Panc1 (cell line): ENCODE results near the gene KRT76. TPM values are rescaled to one million over a fixed set of nuclear protein-coding genes. Genes with fewer than 3 reads are reported as not detected.

Source experiments
- ATAC-seq: fragments of 200-7000 bp; cut with Tn5 transposase; 2 replicates; pipeline ENCODE4 v1.9.1; 2020; ENCODE audit warnings: mild to moderate bottlenecking, moderate library complexity
- BruUV-seq: library from RNA; stranded (reverse); fragments of 400-500 nt; replicated peaks from 2 replicates; lab custom pipeline; 2021; lab: Mats Ljungman, UMichigan
- CTCF ChIA-PET: fragments of 300-600 bp; sonication (Branson Sonifier 250); formaldehyde crosslinking; loops from one replicate; lab custom pipeline; 2022; ENCODE audit warnings: antibody characterized with exemption; lab: Charles Lee
- POLR2A ChIA-PET: fragments of 300-600 bp; sonication (Branson Sonifier 250); formaldehyde crosslinking; loops from one replicate; lab custom pipeline; 2022; ENCODE audit warnings: antibody characterized with exemption; lab: Charles Lee
- DNase-seq: peaks from one replicate; pipeline ENCODE4 v3.0.0-alpha.2; 2010; ENCODE audit warnings: low read depth, low spot score
- H3K27ac ChIP-seq: 2 replicates; pipeline ENCODE4 v1.5.1; 2011; ENCODE audit warnings: mild to moderate bottlenecking, low read length, inconsistent platforms
- H3K27me3 ChIP-seq: fragments of 200-500 bp; sonication (Bioruptor generic); 2 replicates; pipeline ENCODE4 v1.6.0; 2014; ENCODE audit warnings: low read length, inconsistent platforms; ENCODE audit not compliant: control insufficient read depth, insufficient read depth
- H3K36me3 ChIP-seq: fragments of 200-500 bp; sonication (Bioruptor generic); 2 replicates; pipeline ENCODE4 v1.5.1; 2014; ENCODE audit warnings: inconsistent platforms, mild to moderate bottlenecking, low read length, moderate library complexity; ENCODE audit not compliant: control insufficient read depth, insufficient read depth
- H3K4me1 ChIP-seq: 2 replicates; pipeline ENCODE4 v1.5.1; 2011; ENCODE audit warnings: inconsistent platforms, mild to moderate bottlenecking, low read length, moderate library complexity; ENCODE audit not compliant: control insufficient read depth, insufficient read depth
- H3K4me3 ChIP-seq, 2 experiments: 2 replicates each; pipeline ENCODE4 v1.5.1; 2011 to 2012; ENCODE audit warnings: low read depth in 2 of 2, low read length in 2 of 2, mild to moderate bottlenecking in 2 of 2, inconsistent platforms in 1 of 2, moderate library complexity in 1 of 2
- H3K9me3 ChIP-seq: fragments of 200-500 bp; sonication (Bioruptor generic); 2 replicates; pipeline ENCODE4 v1.5.1; 2014; ENCODE audit warnings: low read depth, mild to moderate bottlenecking, inconsistent platforms, low read length, moderate library complexity; ENCODE audit not compliant: control insufficient read depth, insufficient read depth
- POLR2AphosphoS5 ChIP-seq: IDR thresholded peaks from 2 replicates; pipeline ENCODE4 v1.6.1; 2012; ENCODE audit warnings: mild to moderate bottlenecking, low read depth, low read length, moderate library complexity
- SIN3A ChIP-seq: IDR thresholded peaks from 2 replicates; pipeline ENCODE4 v1.6.1; 2012; ENCODE audit warnings: low read depth, mild to moderate bottlenecking, low read length, moderate library complexity, borderline replicate concordance; ENCODE audit not compliant: insufficient read depth
- TCF7L2 ChIP-seq: IDR thresholded peaks from 2 replicates; pipeline ENCODE4 v1.6.1; 2011; ENCODE audit warnings: mild to moderate bottlenecking, low read depth, low read length, inconsistent platforms
- in situ Hi-C: cut with HindIII; loops from 2 replicates; pipeline ENCODE4 v1.10.0; 2016; ENCODE audit warnings: low sequenced_read_pairs, low pct_unique_long_range_greater_than_20kb
- intact Hi-C: fragments of 100-400 bp; cut with micrococcal nuclease; formaldehyde crosslinking; loops from one replicate; pipeline ENCODE4 v1.10.0; 2022; ENCODE audit not compliant: unreplicated experiment
- total RNA-seq: library from RNA; stranded (reverse); gene quantifications from one replicate; pipeline ENCODE4 v1.2.1, GENCODE V29; 2021; ENCODE audit not compliant: unreplicated experiment
- TF ChIP-seq, protein P1 (sequence below): fragments of 450-650 bp; IDR thresholded peaks from 2 replicates; pipeline ENCODE4 v1.5.1; 2017; ENCODE audit warnings: mild to moderate bottlenecking
- TF ChIP-seq, protein P2 (sequence below), 2 experiments: IDR thresholded peaks; 2 replicates each; pipeline ENCODE4 v1.6.1; 2011 to 2012; ENCODE audit warnings: low read depth in 2 of 2, control low read depth in 1 of 2, low read length in 1 of 2, mild to moderate bottlenecking in 1 of 2, moderate library complexity in 1 of 2; ENCODE audit not compliant: insufficient read depth in 1 of 2

Gene KRT76
- total RNA-seq, 1 experiment from 2014 or later = not detected

DNA sequence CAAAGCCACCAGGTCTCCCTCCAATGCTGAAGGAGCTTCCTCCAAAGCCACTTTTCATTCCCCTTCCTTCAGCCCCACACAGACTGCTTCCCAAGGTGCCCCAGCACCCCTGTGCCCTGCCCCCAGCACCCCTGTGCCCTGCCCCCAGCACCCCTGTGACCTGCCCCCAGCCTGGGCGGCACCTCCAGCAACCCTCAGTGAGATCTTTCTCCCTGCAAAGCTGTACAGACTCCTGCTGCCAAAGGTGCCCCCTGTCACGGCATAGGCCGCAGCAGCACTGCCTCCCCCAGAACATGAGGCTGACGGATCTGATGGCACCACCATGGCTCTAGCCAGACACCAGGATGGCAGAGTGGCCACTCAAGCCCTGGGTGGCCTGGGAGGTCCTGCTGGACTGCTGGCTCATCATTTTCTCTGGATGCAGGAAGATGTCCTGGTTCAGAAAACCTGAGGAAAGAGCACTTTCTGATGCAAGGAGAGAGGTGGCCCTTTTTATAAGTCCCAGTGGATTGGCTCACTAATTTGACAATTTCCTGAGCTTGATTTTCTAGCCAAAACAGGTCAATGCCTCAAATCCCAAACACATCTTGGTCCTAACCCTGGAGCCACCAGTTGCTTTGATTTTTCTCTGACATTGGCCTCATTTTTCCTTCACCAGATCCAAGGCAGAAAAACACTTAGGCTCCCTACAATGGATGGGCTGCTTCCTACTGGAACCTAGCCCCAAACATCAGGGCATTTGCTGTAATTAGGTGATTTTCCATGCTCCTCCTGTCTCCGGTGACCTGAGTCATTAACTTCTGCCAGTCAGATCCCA, 41.1 kb downstream of the KRT76 start:
- intact Hi-C loops = no loop called here
- Histone ChIP-seq H3K27me3 (peaks cover 8% of the 10 kb centered on the region; the same call in 1 of the 2 replicates), H3K4me3 (no peak overlapping the region), H3K9me3 (no peaks in the 10 kb centered on the region), H3K27ac (no peak overlapping the region), H3K36me3 (no peaks in the 10 kb centered on the region), H3K4me1 (no peaks in the 10 kb centered on the region)
- ChIA-PET CTCF (no interaction called here), POLR2A (no interaction called here)
- in situ Hi-C loops = no loop called here
- TF ChIP-seq SIN3A = no peak
- TF ChIP-seq, protein P1, sequence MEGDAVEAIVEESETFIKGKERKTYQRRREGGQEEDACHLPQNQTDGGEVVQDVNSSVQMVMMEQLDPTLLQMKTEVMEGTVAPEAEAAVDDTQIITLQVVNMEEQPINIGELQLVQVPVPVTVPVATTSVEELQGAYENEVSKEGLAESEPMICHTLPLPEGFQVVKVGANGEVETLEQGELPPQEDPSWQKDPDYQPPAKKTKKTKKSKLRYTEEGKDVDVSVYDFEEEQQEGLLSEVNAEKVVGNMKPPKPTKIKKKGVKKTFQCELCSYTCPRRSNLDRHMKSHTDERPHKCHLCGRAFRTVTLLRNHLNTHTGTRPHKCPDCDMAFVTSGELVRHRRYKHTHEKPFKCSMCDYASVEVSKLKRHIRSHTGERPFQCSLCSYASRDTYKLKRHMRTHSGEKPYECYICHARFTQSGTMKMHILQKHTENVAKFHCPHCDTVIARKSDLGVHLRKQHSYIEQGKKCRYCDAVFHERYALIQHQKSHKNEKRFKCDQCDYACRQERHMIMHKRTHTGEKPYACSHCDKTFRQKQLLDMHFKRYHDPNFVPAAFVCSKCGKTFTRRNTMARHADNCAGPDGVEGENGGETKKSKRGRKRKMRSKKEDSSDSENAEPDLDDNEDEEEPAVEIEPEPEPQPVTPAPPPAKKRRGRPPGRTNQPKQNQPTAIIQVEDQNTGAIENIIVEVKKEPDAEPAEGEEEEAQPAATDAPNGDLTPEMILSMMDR = no peak
- no peak for TF ChIP-seq POLR2AphosphoS5
- TF ChIP-seq TCF7L2 = no peak
- TF ChIP-seq, protein P2, sequence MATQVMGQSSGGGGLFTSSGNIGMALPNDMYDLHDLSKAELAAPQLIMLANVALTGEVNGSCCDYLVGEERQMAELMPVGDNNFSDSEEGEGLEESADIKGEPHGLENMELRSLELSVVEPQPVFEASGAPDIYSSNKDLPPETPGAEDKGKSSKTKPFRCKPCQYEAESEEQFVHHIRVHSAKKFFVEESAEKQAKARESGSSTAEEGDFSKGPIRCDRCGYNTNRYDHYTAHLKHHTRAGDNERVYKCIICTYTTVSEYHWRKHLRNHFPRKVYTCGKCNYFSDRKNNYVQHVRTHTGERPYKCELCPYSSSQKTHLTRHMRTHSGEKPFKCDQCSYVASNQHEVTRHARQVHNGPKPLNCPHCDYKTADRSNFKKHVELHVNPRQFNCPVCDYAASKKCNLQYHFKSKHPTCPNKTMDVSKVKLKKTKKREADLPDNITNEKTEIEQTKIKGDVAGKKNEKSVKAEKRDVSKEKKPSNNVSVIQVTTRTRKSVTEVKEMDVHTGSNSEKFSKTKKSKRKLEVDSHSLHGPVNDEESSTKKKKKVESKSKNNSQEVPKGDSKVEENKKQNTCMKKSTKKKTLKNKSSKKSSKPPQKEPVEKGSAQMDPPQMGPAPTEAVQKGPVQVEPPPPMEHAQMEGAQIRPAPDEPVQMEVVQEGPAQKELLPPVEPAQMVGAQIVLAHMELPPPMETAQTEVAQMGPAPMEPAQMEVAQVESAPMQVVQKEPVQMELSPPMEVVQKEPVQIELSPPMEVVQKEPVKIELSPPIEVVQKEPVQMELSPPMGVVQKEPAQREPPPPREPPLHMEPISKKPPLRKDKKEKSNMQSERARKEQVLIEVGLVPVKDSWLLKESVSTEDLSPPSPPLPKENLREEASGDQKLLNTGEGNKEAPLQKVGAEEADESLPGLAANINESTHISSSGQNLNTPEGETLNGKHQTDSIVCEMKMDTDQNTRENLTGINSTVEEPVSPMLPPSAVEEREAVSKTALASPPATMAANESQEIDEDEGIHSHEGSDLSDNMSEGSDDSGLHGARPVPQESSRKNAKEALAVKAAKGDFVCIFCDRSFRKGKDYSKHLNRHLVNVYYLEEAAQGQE (IDR thresholded peaks at IDR 0.05; ENCODE audit: insufficient read depth in 1 of 2, low read depth in 2 of 2, low read length in 1 of 2) = no peak
- DNase-seq = no peak
- BruUV-seq = no TSS peak
- ATAC-seq = no peak

DNA sequence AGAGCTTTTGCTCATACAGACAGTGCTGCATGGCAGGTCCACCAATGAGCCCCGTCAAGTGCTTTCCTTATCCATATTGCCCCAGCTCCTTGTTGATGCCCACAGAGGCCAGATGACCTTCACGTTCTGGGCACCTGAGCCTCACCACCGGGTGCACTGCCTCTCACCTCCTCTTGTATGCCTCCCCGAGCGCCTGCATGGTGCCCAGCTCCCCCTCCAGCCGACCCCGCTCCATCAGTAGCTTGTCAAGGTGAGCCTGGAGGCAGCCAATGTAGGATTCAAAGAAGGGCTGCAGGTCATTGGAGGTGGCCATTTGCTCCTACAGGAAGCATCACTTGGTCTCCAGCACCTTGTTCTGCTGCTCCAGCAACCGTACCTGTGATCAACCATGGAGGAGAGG, 42.0 kb downstream of the KRT76 start:
- H3K9me3 ChIP-seq = no peaks in the 10 kb centered on the region
- no peaks in the 10 kb centered on the region for H3K4me1 ChIP-seq
- ATAC-seq = no peak
- intact Hi-C loops (no loop called here), in situ Hi-C loops (no loop called here)
- CTCF ChIA-PET = no interaction called here
- H3K27ac ChIP-seq = no peak overlapping the region
- DNase-seq = no peak
- no TSS peak for BruUV-seq
- peaks cover 5% of the 10 kb centered on the region; the same call in 1 of the 2 replicates for H3K27me3 ChIP-seq
- TF ChIP-seq, protein P1 = no peak
- TF ChIP-seq, protein P2 (IDR thresholded peaks at IDR 0.05; ENCODE audit: insufficient read depth in 1 of 2, low read depth in 2 of 2, low read length in 1 of 2) = no peak
- TF ChIP-seq SIN3A (no peak), TCF7L2 (no peak), POLR2AphosphoS5 (no peak)
- POLR2A ChIA-PET = no interaction called here
- no peaks in the 10 kb centered on the region for H3K36me3 ChIP-seq
- no peak overlapping the region for H3K4me3 ChIP-seq
